ENCODE measurements around the gene TMC6.
"Not testable (repeated sequence)": the region's sequence is repeated elsewhere in the genome, so short reads cannot be mapped to it uniquely, and the experiment has no call there.

The TMC6 gene

GRCh38 chr17:78108726-78109488 is 19.6 kb downstream of the TMC6 start:
- no peak for DNase-seq (ENCODE audit: low spot score)

- DNase-seq (ENCODE audit: low spot score), result no peak
Observed at GRCh38 chr17:78107976-78108725, 20.4 kb downstream of the TMC6 start.

- DNase-seq (ENCODE audit: low spot score), result no peak
Observed at GRCh38 chr17:78107457-78107856, 21.1 kb downstream of the TMC6 start.

- DNase-seq (ENCODE audit: low spot score), result no peak
Observed at GRCh38 chr17:78106211-78106610, 22.3 kb downstream of the TMC6 start.

GRCh38 chr17:78105551-78105950 is 23.0 kb downstream of the TMC6 start:
- no peak for DNase-seq (ENCODE audit: low spot score)

GRCh38 chr17:78105101-78105500 is 23.5 kb downstream of the TMC6 start:
- DNase-seq (ENCODE audit: low spot score), result no peak

- DNase-seq (ENCODE audit: low spot score), result no peak
Observed at GRCh38 chr17:78104540-78104941, 24.0 kb downstream of the TMC6 start.

- DNase-seq (ENCODE audit: low spot score), result no peak
Observed at GRCh38 chr17:78103311-78103710, 25.2 kb downstream of the TMC6 start.

- DNase-seq (ENCODE audit: low spot score), result no peak
Observed at GRCh38 chr17:78101542-78101941, 27.0 kb downstream of the TMC6 start.

- no peak for DNase-seq (ENCODE audit: low spot score)
Observed at GRCh38 chr17:78101112-78101511, 27.4 kb downstream of the TMC6 start.

GRCh38 chr17:78096093-78096492 is 32.5 kb downstream of the TMC6 start:
- DNase-seq (ENCODE audit: low spot score), result no peak

GRCh38 chr17:78095035-78095434 is 33.5 kb downstream of the TMC6 start:
- no peak for DNase-seq (ENCODE audit: low spot score)

- no peak for DNase-seq (ENCODE audit: low spot score)
Observed at GRCh38 chr17:78092794-78093324, 35.7 kb downstream of the TMC6 start.

GRCh38 chr17:78089576-78090281 is 38.8 kb downstream of the TMC6 start:
- no peak for DNase-seq (ENCODE audit: low spot score)

- DNase-seq (ENCODE audit: low spot score), result no peak
Observed at GRCh38 chr17:78088529-78088928, 40.0 kb downstream of the TMC6 start.

GRCh38 chr17:78086740-78087139 is 41.8 kb downstream of the TMC6 start:
- no peak for DNase-seq (ENCODE audit: low spot score)

GRCh38 chr17:78082988-78083387 is 45.6 kb downstream of the TMC6 start:
- no peak for DNase-seq (ENCODE audit: low spot score)

- not testable (repeated sequence) for DNase-seq (ENCODE audit: low spot score)
Observed at GRCh38 chr17:78082355-78082872, 46.1 kb downstream of the TMC6 start.

- no peak for DNase-seq (ENCODE audit: low spot score)
Observed at GRCh38 chr17:78081551-78081950, 47.0 kb downstream of the TMC6 start.

- no peak for DNase-seq (ENCODE audit: low spot score)
Observed at GRCh38 chr17:78079253-78079652, 49.3 kb downstream of the TMC6 start.

- DNase-seq (ENCODE audit: low spot score), result no peak
Observed at GRCh38 chr17:78075545-78075944, 53.0 kb downstream of the TMC6 start.

GRCh38 chr17:78075011-78075410 is 53.5 kb downstream of the TMC6 start:
- no peak for DNase-seq (ENCODE audit: low spot score)
